Activated CD8-positive, alpha-beta T cell treated with anti-CD3 and anti-CD28 coated beads for 36 hours (primary cell): ENCODE data around the gene EPS8. TPM values are rescaled to one million over a fixed set of nuclear protein-coding genes. Genes with fewer than 3 reads are reported as not detected.

Experiments used
- ATAC-seq: fragments of 200-7000 bp; cut with Tn5 transposase; one replicate; pipeline ENCODE4 v1.10.0; 2021; ENCODE audit warnings: mild to moderate bottlenecking, moderate library complexity
- CTCF ChIA-PET: fragments of 350-600 bp; sonication (Branson Sonifier 250); formaldehyde crosslinking; loops from one replicate; lab custom pipeline; 2021; ENCODE audit warnings: antibody characterized with exemption; lab: Charles Lee
- POLR2A ChIA-PET: fragments of 350-600 bp; sonication (Branson Sonifier 250); formaldehyde crosslinking; loops from one replicate; lab custom pipeline; 2021; ENCODE audit warnings: antibody characterized with exemption; lab: Charles Lee
- DNase-seq: peaks from one replicate; pipeline ENCODE4 v3.0.0-alpha.2; 2020
- H3K27ac Mint-ChIP-seq: one replicate; pipeline ENCODE4 v1.8.0; 2021; ENCODE audit warnings: mild to moderate bottlenecking, mixed read lengths
- H3K27me3 Mint-ChIP-seq: one replicate; pipeline ENCODE4 v1.8.0; 2021; ENCODE audit warnings: mixed read lengths
- H3K36me3 Mint-ChIP-seq: one replicate; pipeline ENCODE4 v1.8.0; 2021; ENCODE audit warnings: low read depth, mixed read lengths
- H3K4me1 Mint-ChIP-seq: one replicate; pipeline ENCODE4 v1.8.0; 2021; ENCODE audit warnings: low read depth, mixed read lengths
- H3K4me3 Mint-ChIP-seq: one replicate; pipeline ENCODE4 v1.8.0; 2021; ENCODE audit warnings: mild to moderate bottlenecking, moderate library complexity, mixed read lengths
- H3K9me3 Mint-ChIP-seq: one replicate; pipeline ENCODE4 v1.8.0; 2021; ENCODE audit warnings: mixed read lengths
- CTCF ChIP-seq: fragments of 200-600 bp; IDR thresholded peaks from one replicate; pipeline ENCODE4 v1.8.0; 2022; ENCODE audit warnings: antibody characterized with exemption, mild to moderate bottlenecking
- intact Hi-C: fragments of 100-400 bp; cut with micrococcal nuclease; formaldehyde crosslinking; loops from one replicate; pipeline ENCODE4 v1.10.0; 2022
- total RNA-seq, 2 experiments: library from RNA; stranded (reverse); gene quantifications; one replicate each; pipeline ENCODE4 v1.2.3, GENCODE V29; 2021

The EPS8 gene
- total RNA-seq, 2 experiments from 2014 or later: 1.8 to 2.3 TPM

GRCh38 chr12:15677228-15677627 is 112.0 kb downstream of the EPS8 start:
- no peak for TF ChIP-seq CTCF
- H3K27ac Mint-ChIP-seq: no peak overlapping the region
- intact Hi-C loops: no loop called here
- ChIA-PET CTCF (no interaction called here), POLR2A (no interaction called here)
- no peak for DNase-seq
- no peaks in the 10 kb centered on the region for H3K9me3 Mint-ChIP-seq
- no peak for ATAC-seq
- H3K4me1 Mint-ChIP-seq: no peaks in the 10 kb centered on the region
- H3K36me3 Mint-ChIP-seq: no peaks in the 10 kb centered on the region
- no peak overlapping the region for H3K4me3 Mint-ChIP-seq
- peaks cover 4% of the 10 kb centered on the region for H3K27me3 Mint-ChIP-seq

GRCh38 chr12:15672671-15673270 is 116.4 kb downstream of the EPS8 start:
- Mint-ChIP-seq H3K27ac (no peak overlapping the region), H3K4me3 (no peak overlapping the region), H3K27me3 (peaks cover 4% of the 10 kb centered on the region), H3K9me3 (no peaks in the 10 kb centered on the region), H3K36me3 (no peaks in the 10 kb centered on the region), H3K4me1 (no peaks in the 10 kb centered on the region)
- ChIA-PET POLR2A (no interaction called here), CTCF (no interaction called here)
- TF ChIP-seq CTCF: no peak
- no peak for ATAC-seq
- no peak for DNase-seq
- intact Hi-C loops: no loop called here

- intact Hi-C loops: no loop called here
- Mint-ChIP-seq H3K9me3 (no peaks in the 10 kb centered on the region), H3K27ac (no peak overlapping the region), H3K4me3 (no peak overlapping the region), H3K27me3 (peaks cover 2% of the 10 kb centered on the region), H3K36me3 (no peaks in the 10 kb centered on the region), H3K4me1 (no peaks in the 10 kb centered on the region)
- ChIA-PET CTCF (no interaction called here), POLR2A (no interaction called here)
- DNase-seq: no peak
- TF ChIP-seq CTCF: no peak
- no peak for ATAC-seq
These were observed 118.4 kb downstream of the EPS8 start for GRCh38 chr12:15670756-15671155.

GRCh38 chr12:15669256-15669948 is 119.8 kb downstream of the EPS8 start:
- Mint-ChIP-seq H3K36me3 (no peaks in the 10 kb centered on the region), H3K27ac (no peak overlapping the region), H3K4me1 (no peaks in the 10 kb centered on the region), H3K4me3 (no peak overlapping the region), H3K9me3 (no peaks in the 10 kb centered on the region), H3K27me3 (peaks cover 2% of the 10 kb centered on the region)
- CTCF ChIA-PET: interaction anchor here (0.8 kb wide), 1 partner anchor 85 kb away, joined by 3 read pairs; no protein-coding TSS in a partner anchor
- TF ChIP-seq CTCF: no peak
- ATAC-seq: no peak
- intact Hi-C loops: no loop called here
- POLR2A ChIA-PET: interaction anchor here (0.7 kb wide), 1 partner anchor 74 kb away, joined by 3 read pairs; no protein-coding TSS in a partner anchor
- no peak for DNase-seq

- ChIA-PET POLR2A (no interaction called here), CTCF (no interaction called here)
- no peak for TF ChIP-seq CTCF
- Mint-ChIP-seq H3K36me3 (no peaks in the 10 kb centered on the region), H3K27ac (no peak overlapping the region), H3K4me3 (no peak overlapping the region), H3K9me3 (no peaks in the 10 kb centered on the region), H3K4me1 (no peaks in the 10 kb centered on the region), H3K27me3 (no peaks in the 10 kb centered on the region)
- intact Hi-C loops: no loop called here
- no peak for ATAC-seq
- no peak for DNase-seq
These were observed 124.7 kb downstream of the EPS8 start for GRCh38 chr12:15664491-15664890.
